Heart left ventricle (tissue), 13 donors: ENCODE results near the gene ALCAM.

ENCODE experiments used
- CTCF ChIP-seq, 12 donors: fragments of 200-600 bp; sonication (generic) in 4 of 12; IDR thresholded peaks; one replicate each; pipeline versions ENCODE4 v1.5.0 to v1.8.0; 2018 to 2022; ENCODE audit warnings: antibody characterized with exemption in 12 of 12, mild to moderate bottlenecking in 5 of 12
- POLR2A ChIP-seq, 2 donors: fragments of 450-650 bp; IDR thresholded peaks; one replicate each; pipeline ENCODE4 v1.6.1; 2017; ENCODE audit warnings: antibody characterized with exemption in 2 of 2, mild to moderate bottlenecking in 2 of 2, moderate library complexity in 2 of 2
- donor health status: ischemic (EF 13 %, LVEDD 7.1; RV severe dilation, severe dysfunction).
- donor health status: DM: no; HTN: yes; CAD: no.
- donor health status: DM: no; HTN: no; CAD: no.
- donor health status: ischemic (EF 25% LVEDD 6.9; RV normal size, moderate dysfunction).
- donor health status: ischemic (EF 25% LVEDD 5.7; RV mildly dilated, moderate dysfunction).
- donor health status: ischemic (EF 35%, LVEDD 5.7; RV mildly dilated, moderate dysfunction).
- donor health status: nonischemic (EF 11% LVEDD 7.7; RV severe dilation, severe dysfunction).
- donor health status: DM: yes; HTN: yes; CAD: no.
- donor health status: PGD.
- donor health status: ischemic (EF 29% LVEDD 5.4; RV normal size, mild dysfunction).
- donor health status: nonischemic (EF 23%, LVEDD 6.1; RV moderate dilation, normal function).

- TF ChIP-seq CTCF (IDR thresholded peaks at IDR 0.05) (peak; percentile 40 to 78 (median 62)), POLR2A (IDR thresholded peaks at IDR 0.05) (no peak)
Observed at GRCh38 chr3:105518806-105519418, 152.2 kb downstream of the ALCAM start.
